Stimulated activated CD4-positive, alpha-beta T cell treated with anti-CD3 and anti-CD28 coated beads, Interleukin-1b, Interleukin-23, amount 100 ng/mL, for 4 hours (primary cell): Measurements from ENCODE around the gene SRSF9.
"Not testable (repeated sequence)": the region's sequence is repeated elsewhere in the genome, so short reads cannot be mapped to it uniquely, and the experiment has no call there.

Experiments used
- DNase-seq, 2 donors: peaks; one replicate each; pipeline ENCODE4 v3.0.0-alpha.2; 2020; ENCODE audit warnings: low read depth in 2 of 2

Gene SRSF9, protein sequence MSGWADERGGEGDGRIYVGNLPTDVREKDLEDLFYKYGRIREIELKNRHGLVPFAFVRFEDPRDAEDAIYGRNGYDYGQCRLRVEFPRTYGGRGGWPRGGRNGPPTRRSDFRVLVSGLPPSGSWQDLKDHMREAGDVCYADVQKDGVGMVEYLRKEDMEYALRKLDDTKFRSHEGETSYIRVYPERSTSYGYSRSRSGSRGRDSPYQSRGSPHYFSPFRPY

DNA sequence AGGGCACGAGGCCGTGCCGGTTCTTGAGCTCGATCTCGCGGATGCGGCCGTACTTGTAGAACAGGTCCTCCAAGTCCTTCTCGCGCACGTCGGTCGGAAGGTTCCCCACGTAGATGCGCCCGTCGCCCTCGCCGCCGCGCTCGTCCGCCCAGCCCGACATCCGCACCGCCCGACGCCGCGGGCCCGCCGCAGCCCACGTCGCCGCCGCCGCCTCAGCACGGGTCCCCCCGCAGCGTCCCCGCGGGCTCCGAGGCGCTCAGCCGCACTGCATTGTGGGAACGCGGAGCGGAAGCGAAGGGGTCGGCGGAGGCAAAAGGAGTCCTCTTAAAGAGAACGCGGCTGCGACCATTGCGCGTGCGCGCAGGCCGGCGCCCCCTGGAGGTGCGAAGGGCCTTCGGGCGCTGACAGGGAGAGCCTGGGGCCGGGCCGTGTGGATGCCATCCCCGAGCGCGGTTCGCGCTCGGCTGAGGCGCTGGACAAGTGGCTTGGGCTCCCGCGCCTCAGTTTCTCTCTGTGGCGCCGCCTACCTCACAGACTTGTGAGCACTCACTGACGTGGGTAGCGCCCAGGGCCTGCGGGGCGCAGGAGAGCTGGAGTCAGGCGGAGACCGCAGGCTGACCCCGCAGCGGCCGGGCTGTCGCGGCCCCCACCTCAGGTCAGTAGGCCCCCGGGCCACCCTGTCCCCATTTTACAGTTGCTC is at the start of gene SRSF9:
SRSF9 (minus strand) TSS at position 299 of the 700 bp plus-strand sequence; CDS start at position 160, 139 bp downstream.
- DNase-seq, result peak; percentile 97

DNA sequence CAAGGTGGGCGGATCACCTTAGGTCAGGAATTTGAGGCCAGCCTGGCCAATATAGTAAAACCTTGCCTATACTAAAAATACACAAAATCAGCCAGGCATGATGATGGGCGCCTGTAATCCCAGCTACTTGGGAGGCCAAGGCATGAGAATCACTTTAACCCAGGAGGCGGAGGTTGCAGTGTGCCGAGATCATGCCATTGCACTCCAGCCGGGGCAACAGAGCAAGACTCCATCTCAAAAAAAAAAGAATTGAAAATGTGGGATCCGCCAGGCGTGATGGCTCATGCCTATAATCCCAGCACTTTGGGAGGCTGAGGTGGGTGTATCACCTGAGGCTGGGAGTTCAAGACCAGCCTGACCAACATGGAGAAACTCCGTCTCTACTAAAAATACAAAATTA is 49.8 kb upstream of the SRSF9 start:
- DNase-seq, result not testable (repeated sequence)

DNA sequence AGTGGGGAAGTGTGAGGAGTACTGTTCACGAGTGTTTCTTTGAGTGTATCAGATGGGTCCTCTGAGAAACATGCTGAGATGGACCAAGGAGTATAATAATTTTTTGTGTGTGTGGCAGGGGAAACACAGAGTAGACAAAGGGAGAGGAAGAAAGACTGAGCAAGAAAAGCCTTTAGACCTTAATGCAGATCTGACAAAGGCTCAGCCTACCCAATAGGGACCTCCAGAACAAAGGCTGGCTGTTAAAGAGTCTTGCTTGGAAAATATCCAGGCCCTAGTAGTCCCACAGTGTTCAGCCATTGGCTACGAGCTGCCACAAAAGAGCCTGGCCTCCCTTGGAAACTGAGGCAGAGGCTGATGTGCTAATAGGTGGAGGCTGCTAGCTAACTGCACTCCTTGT is 45.9 kb upstream of the SRSF9 start:
- no peak for DNase-seq

DNA sequence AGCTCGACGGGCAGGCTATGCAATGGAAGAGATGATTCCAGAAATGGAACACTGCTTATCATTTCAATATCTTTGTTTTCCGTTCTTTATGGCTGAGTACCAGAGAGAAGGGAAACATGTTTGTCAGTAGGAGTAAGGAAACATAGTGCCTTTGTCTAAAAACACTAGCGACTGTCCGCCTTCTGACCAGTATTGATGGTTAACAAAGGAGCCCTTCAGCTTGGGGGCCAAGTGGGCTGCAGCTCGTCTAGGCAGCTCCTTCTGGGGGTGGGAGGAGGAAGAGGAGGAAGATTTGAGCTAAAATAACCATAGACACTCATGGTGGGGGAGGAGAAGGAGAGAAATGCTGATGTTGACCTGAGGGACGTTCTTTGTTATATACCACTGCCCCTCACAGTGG is 44.5 kb upstream of the SRSF9 start:
- no peak for DNase-seq

DNA sequence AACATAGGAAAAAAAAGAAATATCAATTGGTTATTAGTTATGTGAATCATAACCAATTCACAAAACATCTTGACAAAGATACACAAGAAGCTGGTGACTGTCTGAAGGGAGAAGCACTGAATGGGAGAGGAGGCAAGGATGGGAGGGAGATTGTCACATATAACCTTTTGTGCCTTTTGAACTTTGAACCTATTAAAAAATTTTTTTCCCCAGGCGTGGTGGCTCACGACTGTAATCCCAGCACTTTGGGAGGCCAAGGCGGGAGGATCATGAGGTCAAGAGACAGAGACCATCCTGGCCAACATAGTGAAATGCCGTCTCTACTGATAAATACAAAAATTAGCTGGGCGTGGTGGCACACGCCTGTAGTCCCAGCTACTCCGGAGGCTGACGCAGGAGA is 39.0 kb upstream of the SRSF9 start:
- no peak for DNase-seq

DNA sequence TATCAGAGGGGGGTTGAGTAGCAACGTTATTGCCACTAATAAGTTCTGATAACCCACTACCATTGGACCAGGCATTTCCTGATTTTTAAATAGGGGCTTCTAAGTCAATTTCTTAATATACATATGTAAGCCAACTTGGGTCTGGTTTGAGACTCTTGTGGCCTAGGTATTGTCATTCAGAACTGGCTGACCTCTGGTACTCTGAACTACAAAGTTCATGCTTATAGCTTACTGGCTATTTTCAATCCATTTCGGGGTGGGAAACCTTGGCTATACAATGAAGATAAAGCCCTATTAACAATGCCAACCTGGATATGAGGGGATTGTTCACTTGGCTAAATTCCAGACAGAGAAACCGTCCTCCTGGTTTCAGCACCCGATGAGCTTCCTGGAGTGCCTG is 35.0 kb upstream of the SRSF9 start:
- DNase-seq, result no peak

DNA sequence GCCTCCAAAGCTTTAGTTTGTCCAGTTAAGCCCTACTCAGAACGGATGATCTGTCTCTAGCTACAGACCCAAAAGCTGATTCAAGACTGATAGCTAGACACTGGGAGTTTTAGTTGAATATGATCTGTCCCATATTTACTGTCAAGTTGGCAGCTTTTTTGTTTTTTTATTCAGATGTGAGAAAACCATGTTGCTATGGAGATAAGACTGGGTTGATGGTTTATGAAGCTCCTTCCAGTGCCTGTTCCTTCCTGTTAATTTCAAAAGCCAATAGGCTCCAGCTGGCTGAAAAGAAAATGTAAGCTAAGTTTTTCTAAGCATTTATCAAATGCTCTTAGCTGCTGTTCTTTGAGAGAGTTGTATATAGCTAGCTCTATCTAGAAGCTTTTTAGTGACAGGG is 31.0 kb upstream of the SRSF9 start:
- no peak for DNase-seq

DNA sequence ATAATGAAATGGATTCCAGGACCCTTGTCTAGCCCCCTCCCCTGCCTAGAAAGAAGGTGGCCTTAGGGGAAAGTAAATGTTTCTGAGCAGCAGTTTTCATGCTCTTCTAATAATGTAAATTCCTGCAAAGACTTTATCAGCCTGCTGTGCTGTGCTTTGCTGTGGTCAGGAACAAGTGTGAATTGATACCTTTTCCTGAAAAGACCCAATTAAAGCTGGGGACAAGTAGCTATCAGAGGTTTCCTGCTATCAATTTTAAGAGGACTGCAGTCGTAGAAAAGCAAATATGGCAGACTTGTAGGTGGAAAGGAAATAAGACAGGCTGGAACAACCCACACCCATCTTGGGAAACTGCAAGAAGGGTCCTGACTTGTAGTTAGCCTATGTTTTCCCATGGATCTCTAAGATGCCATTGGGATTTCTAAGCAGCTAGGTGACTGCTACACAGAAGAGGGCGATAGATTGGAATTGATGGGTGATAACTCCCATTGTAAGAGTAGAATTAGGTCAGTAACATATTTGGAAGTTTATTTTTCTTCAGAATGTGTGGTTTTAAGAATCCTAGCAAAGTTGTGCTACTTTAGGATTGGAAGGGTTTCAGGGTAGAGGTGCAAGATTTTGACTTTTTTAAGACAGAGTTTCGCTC is 29.4 kb upstream of the SRSF9 start:
- DNase-seq, result no peak

DNA sequence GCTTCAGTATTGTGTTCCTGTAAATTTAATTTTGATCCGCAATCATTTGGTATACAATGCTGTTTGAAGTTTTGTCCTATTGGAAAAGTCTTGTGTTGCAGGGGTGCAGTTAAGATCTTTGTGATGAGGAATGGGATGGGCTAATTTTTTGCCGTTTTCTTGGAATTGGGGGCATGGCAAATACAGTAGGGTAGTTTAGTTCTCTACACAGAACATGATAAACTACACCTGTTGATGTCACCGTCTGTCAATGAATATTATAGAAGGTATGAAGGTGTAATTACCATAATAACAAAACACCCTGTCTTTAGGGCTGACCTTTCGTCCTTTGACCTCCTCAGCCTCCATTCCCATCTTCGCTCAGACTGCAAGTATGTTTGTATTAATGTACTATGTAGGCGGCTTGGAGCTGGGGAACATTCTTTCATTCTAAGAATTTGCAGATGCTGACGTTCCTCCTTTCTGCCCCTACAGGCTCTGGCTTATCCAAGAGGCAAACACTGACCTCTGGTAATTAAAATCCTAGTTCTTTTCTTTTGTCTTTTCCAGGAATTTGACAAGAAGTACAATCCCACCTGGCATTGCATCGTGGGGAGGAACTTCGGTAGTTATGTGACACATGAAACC is 28.1 kb upstream of the SRSF9 start:
- no peak for DNase-seq

DNA sequence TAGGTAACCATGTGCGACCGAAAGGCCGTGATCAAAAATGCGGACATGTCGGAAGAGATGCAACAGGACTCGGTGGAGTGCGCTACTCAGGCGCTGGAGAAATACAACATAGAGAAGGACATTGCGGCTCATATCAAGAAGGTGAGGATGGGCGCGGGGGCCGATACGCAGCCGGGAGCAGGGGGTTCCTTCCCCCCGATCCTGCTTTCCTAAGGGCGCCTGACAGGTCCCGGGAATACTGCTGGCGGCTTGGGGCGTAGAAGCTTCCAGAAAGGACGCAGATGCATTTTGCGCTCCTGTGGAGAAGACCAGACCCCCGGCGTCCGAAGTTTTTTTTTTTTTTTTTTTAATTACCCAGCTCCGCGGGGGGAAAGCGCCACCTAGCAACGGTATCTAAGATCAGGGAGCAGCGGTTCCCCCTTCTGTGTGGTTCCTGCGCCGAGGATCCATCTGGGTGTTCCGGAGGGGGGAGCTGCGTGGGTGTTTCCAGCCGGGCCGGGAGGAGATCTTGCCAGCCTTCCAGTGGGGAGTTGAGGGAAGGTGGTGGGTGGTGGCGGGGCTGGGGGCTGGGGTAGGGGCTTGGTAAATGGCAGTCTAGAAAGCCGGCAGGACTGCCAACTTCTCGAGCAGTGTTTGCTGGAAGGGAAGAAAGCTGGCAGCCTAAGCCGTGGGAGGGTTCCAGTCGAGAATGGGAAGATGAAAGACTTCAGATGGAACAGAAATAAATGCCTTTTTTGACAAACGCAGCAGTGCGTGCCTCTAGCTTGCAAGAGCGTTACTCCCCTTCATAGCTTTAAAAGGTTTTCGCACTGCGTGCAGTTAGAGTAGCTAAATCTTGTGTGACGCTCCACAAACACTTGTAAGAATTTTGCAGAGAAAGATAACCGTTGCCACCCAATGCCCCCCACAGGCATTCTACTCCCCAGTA is 27.1 kb upstream of the SRSF9 start:
- peak; percentile 17 to 23 for DNase-seq

DNA sequence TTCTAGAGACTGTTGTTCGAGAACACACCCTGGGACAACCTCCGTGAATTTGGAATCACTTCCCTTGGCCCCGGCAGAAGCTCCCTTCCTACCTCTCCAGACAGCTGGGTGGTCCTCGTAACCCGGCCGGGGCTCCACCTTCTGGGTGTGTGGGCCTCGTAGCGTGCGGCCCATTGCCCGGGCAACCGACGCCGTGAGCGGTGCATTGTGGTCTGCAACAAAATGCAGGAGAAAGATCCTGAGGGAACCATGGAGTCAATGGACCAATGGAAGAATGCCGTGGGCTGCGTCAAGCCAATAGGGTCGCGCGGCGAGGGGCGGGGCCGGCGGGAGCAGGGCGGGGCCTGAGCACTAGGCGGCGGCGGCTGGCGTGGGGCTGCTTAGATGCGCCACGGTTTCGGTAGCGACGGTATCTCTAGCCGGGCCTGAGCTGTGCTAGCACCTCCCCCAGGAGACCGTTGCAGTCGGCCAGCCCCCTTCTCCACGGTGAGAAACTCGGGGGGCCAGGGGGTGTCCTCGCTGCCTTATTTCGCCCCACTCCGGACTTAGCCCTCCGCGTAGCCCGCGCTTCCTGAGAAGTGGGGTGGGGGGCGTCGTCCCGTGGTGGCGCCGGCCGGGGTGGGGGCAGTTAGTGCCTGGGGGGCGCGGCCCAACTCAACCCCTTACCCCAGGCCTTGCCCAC is 26.3 kb upstream of the SRSF9 start, which contains the start of gene DYNLL1:
DYNLL1 (plus strand) TSS at position 383 of the 682 bp plus-strand sequence. CDS start 309 bp downstream, outside the sequence.
- DNase-seq, result peak; percentile 95 to 98

DNA sequence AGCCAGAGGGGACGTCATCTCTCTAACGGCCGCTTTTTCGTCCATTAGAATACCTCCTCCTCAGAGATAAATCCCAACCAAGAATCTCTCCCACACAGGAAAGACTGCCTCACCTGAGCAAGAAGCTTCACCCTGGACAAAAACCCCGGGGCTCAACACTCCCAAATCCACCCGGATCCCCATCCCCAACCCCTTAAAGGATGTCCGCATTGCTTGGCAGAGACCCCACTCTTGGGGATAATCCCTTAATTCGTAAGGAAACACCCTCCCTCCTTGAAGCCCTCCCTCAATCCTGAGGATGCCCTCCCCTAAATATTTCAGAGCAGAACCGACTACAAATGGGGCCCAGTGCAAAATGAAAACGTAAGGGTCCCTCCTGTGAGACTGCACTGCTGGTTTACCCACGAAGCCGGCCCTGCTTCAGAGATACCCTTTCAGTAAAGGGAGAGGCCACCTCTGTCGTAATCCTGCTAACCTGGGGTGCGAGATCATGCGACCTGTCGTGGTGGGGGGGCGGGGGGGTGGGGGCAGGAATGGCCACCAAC is 25.7 kb upstream of the SRSF9 start:
- no peak for DNase-seq

DNA sequence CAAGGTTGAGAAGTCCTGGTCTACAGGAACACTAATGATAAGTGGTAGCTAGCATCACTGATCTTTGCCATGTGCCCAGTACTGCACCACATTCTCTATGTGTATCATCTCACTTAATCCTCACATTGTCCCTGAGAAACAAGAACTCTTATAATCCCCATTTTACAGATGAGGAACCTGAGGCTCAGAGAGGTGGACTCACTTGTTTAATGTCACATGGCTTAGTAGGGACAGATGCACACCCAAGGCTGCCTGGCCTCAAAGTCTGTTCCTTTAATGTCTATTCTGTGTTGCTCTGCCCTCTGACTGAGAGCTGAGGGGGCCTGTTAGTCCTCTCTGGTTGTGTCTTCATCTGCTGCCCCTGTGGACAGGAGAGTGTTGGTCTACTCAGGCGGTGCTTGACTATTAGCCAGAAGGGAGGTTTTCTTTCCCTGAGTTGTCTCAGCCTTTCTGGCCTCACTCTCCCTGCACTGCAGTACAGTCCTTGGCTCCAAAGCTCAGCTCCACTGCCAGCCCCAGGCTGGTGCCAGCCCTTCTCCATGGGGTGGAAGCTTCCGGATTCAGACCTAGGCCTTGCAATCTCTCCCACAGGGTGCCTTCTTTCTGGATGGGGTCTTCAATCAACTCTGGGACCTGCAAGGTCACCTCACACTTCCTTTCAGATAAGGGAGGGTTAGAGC is 21.4 kb upstream of the SRSF9 start:
- DNase-seq, result no peak

DNA sequence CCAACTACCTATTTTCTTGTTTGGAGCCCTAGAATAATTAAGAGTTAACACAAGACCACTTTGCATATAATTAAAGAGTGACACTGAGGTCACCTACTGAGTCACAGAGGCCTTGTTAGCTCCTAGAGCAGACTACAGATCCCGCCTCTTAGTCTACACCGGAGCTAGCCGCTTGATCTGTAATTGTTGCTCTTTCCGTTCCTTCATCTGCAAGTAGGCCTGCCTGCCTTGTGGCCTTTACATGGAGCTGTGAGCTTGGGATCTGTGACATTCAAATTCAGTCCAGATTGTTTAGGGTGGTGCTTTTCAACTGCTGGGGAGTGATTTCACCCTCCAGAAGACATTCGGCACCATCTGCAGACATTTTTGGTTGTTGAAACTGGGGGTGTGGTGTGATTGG is 20.8 kb upstream of the SRSF9 start:
- DNase-seq, result no peak

DNA sequence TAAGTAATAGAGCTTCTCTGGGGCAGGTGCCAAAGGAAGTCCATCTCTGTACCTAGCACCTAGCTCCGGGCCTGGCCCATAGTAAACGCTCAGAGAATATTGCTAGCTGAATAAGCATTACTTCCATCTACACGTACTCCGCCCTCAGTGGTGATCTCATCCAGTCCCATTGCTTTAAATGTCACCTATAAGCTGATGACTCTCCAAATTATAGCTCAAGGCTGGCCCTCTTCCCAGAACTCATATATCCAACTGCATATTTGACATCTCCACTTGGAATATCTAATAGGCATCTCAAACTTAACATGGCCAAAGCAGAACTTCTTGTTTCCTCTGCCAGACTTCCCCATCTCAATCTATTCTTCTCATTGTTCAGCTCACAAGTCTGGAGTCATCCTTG is 19.5 kb upstream of the SRSF9 start:
- DNase-seq, result no peak

DNA sequence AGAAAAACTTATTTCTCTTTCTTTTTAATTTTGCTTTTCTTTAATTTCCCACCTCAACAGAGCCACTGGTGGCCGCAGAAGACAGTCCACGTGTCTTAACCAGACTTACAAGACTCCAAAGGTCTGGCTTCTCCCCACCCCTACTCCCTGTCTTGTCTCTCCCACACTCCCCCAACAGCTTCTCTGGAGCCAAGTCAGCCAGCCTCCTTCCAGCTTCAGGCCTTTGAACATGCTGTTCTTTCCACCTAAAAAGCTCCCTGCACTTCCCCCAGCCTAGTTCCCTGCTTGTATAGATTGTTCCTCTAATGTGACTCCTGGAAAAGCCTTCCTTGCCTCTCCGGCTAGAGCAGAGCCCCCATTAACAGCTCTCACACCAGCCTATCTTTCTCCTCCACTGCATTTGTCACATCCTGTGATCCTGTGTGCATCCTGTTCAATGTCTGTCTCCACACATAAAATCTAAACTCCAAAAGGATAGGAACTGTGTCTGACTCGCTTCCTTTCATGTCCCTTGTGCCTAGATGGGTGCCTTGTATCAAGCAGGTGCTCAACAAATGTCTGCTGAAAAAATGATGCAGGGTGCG is 18.6 kb upstream of the SRSF9 start:
- DNase-seq, result no peak

DNA sequence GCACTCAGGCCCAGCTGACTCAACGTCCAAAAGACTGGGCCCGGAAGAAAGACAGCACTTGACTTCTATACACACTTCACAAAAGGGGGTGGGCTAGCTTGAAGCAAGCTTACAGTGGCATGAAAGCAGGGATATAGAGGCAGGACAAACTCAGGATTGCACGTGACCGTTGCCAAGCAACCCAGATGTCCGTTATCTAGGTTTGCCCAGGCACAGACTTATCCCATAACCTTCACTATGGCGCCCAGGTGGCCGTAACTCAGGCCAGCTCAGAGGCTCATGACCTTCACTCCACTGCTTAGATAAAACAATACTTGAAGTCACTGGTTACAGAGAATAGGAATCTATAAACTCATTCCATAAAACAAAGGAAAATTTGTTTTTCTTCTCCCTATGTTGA is 18.0 kb upstream of the SRSF9 start:
- not testable (repeated sequence) for DNase-seq

DNA sequence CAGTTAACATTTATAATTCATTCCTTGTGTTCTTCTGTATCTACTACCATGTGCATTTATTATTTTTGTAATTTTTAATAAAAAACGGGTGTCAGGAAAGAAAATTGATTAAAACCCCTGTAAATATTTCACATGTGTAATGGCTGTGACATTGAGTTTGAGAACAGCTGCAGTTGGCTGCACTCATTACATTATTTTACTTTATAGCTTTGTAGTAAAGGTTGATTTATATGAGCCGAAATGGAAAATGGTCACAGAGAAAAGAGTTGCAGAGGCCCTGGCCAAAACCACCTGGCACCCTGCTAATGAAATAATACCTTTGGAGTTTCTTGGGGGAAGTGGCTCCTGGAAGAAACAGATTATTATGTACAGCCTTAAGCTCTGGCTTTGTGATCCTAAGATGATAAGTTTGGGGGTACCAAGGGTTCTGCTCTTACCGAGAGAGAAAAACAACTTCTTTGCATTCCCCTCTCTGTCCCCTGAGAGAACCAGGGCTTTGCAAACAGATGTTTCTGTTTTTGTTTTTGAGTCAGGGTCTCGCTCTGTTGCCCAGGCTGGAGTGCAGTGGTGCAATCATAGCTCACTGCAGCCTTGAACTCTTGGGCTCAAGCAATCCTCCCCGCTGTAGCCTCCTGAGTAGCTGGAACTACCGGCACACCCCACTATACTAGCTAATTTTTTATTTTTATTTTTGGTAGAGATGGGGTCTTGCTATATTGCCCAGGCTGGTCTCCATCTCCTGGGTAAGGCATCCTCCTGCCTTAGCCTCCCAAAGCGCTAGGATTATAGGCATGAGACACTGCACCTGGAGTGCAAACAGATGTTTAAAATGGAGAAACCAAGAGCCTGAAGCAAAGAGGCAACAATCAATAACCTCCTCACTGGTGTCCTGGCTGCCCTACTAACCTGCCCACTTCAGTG is 16.7 kb upstream of the SRSF9 start:
- no peak for DNase-seq

DNA sequence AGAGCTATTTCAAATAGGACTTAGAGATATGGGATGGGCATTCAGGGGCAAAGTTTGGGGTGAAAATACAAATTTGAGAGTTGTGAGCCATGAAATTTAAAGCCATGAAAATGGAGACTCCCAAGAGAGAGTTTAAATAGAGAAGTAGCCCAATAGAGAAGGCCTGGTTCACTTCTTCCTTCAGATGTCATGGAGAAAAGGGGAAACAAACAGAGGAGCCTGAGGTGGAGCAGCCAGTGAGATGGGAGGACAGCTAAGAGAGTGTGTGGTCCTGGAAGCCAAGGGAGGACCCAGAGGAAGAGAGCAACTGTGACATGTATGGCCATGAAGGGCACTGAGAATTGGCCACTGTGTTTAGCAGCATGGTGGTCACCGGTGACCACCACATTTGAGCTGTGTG is 14.1 kb upstream of the SRSF9 start:
- DNase-seq, result no peak
